ENCODE data around the gene PRELID3B.

Gene PRELID3B

GRCh38 chr20:58992911-58993310, 49.7 kb downstream of the PRELID3B start:
- DNase-seq, result no peak

- no peak for DNase-seq
Observed at GRCh38 chr20:58991715-58992114, 50.9 kb downstream of the PRELID3B start.

GRCh38 chr20:58990651-58991445, 51.7 kb downstream of the PRELID3B start:
- no peak for DNase-seq

- no peak for DNase-seq
Observed at GRCh38 chr20:58989196-58989595, 53.4 kb downstream of the PRELID3B start.

- no peak for DNase-seq
Observed at GRCh38 chr20:58988565-58988882, 54.1 kb downstream of the PRELID3B start.

- no peak for DNase-seq
Observed at GRCh38 chr20:58987790-58988564, 54.6 kb downstream of the PRELID3B start.

- no peak for DNase-seq
Observed at GRCh38 chr20:58986968-58987517, 55.5 kb downstream of the PRELID3B start.

- no peak for DNase-seq
Observed at GRCh38 chr20:58986286-58986967, 56.2 kb downstream of the PRELID3B start.

- DNase-seq, result no peak
Observed at GRCh38 chr20:58985656-58986055, 56.9 kb downstream of the PRELID3B start.

- DNase-seq, result no peak
Observed at GRCh38 chr20:58984691-58985090, 57.9 kb downstream of the PRELID3B start.

Measured in NCI-H1417 treated with DMSO at 0.1 percent for 48 hours (cell line).